Sigmoid colon (tissue), 7 donors: ENCODE measurements around the gene LOXHD1. TPM values are rescaled to one million over a fixed set of nuclear protein-coding genes. Genes with fewer than 3 reads are reported as not detected.

ENCODE experiments used
- DNase-seq: peaks from one replicate; pipeline ENCODE4 v3.0.0-alpha.2; 2019
- H3K27ac ChIP-seq, 4 donors: fragments of 200-600 bp; sonication (generic); one replicate each; pipeline ENCODE4 v1.5.1; 2016 to 2019; ENCODE audit warnings: mild to moderate bottlenecking in 1 of 4
- H3K27me3 ChIP-seq, 3 donors: fragments of 200-600 bp; sonication (generic); one replicate each; pipeline ENCODE4 v1.5.1; 2019; ENCODE audit warnings: mild to moderate bottlenecking in 1 of 3
- H3K36me3 ChIP-seq, 4 donors: fragments of 200-600 bp; sonication (generic); one replicate each; pipeline ENCODE4 v1.5.1; 2016 to 2019
- H3K4me1 ChIP-seq, 4 donors: fragments of 200-600 bp; sonication (generic); one replicate each; pipeline ENCODE4 v1.5.1; 2017 to 2019
- H3K4me3 ChIP-seq, 4 donors: fragments of 200-600 bp; sonication (generic); one replicate each; pipeline ENCODE4 v1.5.1; 2017 to 2019; ENCODE audit warnings: mild to moderate bottlenecking in 2 of 4, moderate library complexity in 1 of 4
- H3K9me3 ChIP-seq, 4 donors: fragments of 200-600 bp in 3 of 4; sonication (generic) in 3 of 4; one replicate each; pipeline versions ENCODE4 v1.5.1 to v1.6.1; 2013 to 2019
- EP300 ChIP-seq, 4 donors: sonication (generic); formaldehyde crosslinking; IDR thresholded peaks; one replicate each; pipeline ENCODE4 v1.6.1; 2017; ENCODE audit warnings: antibody characterized with exemption in 4 of 4
- POLR2A ChIP-seq, 2 donors: fragments of 450-650 bp; IDR thresholded peaks; one replicate each; pipeline ENCODE4 v1.6.1; 2016; ENCODE audit warnings: antibody characterized with exemption in 2 of 2, mild to moderate bottlenecking in 2 of 2, moderate library complexity in 2 of 2
- POLR2AphosphoS5 ChIP-seq, 4 donors: sonication (generic); formaldehyde crosslinking; IDR thresholded peaks; one replicate each; pipeline ENCODE4 v1.6.1; 2017; ENCODE audit warnings: antibody characterized with exemption in 4 of 4
- WGBS, 2 donors: extraction: QIAGEN DNeasy Blood & Tissue Kit; methylation state at CpG; one replicate each; pipeline ENCODE4 v1.1.7; 2013; 5-methylcytosine and 5-hydroxymethylcytosine counted together
- intact Hi-C: fragments of 100-400 bp; cut with DNase I; formaldehyde crosslinking; loops from one replicate; pipeline ENCODE4 v1.15.1; 2023
- polyA plus RNA-seq, 3 donors: library from polyadenylated mRNA; stranded (reverse); fragments of 200-250 nt; gene quantifications; one replicate each; pipeline ENCODE4 v1.2.3, GENCODE V29; 2013
- total RNA-seq, 4 donors: library from RNA; depleted of rRNA; stranded (reverse); fragments of >200 nt; gene quantifications; one replicate each; pipeline ENCODE4 v1.1.0, GENCODE V29; 2016
- TF ChIP-seq, protein P1 (sequence below), 4 experiments: fragments of 450-650 bp in 3 of 4; fragments of 200-600 bp in 1 of 4; IDR thresholded peaks; one replicate each; pipeline ENCODE4 v1.5.1; 2016 to 2019; ENCODE audit warnings: antibody characterized with exemption in 4 of 4, mild to moderate bottlenecking in 3 of 4, moderate library complexity in 2 of 4
- donor health status: healthy with polysubstance abuse.
- donor health status: Bipolar disorder and iron deficiency.
- donor health status: healthy.

The LOXHD1 gene
- total and polyA plus RNA-seq, 7 donors: 0.06 to 0.28 (median 0.27) TPM; not detected in 4

DNA sequence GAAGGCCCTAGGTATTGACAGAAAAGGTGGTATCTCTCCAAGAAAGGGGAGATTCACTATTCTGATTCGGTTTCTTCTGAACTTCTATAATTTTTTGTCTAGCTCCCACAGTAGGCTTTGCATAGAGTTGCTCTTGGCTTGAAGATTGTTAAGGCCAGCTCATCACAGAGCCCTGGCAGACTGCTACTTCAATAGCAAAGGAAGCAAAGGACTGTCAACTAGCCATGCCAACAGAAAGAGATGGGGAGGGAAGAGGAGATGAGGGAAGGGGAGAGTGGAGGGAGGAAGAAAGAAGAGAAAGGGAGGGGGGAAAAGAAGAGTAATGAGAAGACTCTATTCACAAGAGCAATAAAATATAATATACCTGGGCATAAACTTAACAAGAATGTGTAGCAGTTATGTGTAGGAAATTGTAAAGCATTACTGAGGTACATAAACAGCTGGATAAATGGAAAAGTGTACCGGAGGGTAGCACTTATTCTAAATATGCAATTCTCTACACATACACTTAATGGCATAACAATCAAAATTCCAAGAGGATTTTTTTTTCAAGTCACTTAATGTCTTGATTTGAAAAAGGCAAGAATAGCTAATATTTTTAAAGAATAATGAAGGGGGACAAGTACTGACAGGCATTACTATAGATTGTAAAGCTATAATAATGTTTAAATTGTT lies 102.5 kb downstream of the LOXHD1 start:
- H3K9me3 ChIP-seq: peaks cover 0 to 3% (median 0%) of the 10 kb centered on the region in 4 donors
- DNase-seq: no peak

DNA sequence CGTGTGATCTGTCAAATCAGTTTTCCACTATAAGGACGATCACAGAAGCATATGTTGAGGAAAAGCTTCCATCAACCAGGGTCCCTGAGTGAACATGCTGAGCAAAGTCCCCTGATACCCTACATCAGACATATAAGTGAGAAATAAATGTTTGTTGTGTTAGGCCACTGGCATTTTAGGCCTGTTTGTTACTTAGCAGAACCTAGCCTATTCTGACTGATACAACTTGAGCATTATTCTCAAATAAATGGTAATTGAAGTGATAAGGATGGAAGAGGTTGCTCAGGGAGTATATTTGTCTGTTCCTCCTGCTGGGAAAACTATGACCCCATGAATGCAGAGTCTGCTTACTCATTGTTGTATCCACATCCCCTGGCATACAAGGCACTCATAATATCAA lies 106.4 kb downstream of the LOXHD1 start:
- no peaks in the 10 kb centered on the region for H3K27me3 ChIP-seq
- DNase-seq: no peak
- H3K4me3 ChIP-seq: no peak overlapping the region
- H3K36me3 ChIP-seq: no peaks in the 10 kb centered on the region
- H3K27ac ChIP-seq: no peak overlapping the region
- peaks cover 0 to 3% (median 0%) of the 10 kb centered on the region in 4 donors for H3K9me3 ChIP-seq
- 77 to 93% methylated on average over 2 of the region's 2 CpGs for WGBS, 2 donors
- peaks cover 0 to 16% (median 5%) of the 10 kb centered on the region in 4 donors for H3K4me1 ChIP-seq
- intact Hi-C loops: no loop called here
- TF ChIP-seq POLR2AphosphoS5 (IDR thresholded peaks at IDR 0.05): no peak
- no peak for TF ChIP-seq EP300 (IDR thresholded peaks at IDR 0.05)
- TF ChIP-seq, protein P1, sequence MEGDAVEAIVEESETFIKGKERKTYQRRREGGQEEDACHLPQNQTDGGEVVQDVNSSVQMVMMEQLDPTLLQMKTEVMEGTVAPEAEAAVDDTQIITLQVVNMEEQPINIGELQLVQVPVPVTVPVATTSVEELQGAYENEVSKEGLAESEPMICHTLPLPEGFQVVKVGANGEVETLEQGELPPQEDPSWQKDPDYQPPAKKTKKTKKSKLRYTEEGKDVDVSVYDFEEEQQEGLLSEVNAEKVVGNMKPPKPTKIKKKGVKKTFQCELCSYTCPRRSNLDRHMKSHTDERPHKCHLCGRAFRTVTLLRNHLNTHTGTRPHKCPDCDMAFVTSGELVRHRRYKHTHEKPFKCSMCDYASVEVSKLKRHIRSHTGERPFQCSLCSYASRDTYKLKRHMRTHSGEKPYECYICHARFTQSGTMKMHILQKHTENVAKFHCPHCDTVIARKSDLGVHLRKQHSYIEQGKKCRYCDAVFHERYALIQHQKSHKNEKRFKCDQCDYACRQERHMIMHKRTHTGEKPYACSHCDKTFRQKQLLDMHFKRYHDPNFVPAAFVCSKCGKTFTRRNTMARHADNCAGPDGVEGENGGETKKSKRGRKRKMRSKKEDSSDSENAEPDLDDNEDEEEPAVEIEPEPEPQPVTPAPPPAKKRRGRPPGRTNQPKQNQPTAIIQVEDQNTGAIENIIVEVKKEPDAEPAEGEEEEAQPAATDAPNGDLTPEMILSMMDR (IDR thresholded peaks at IDR 0.05): no peak

More for the DNA sequence above, 102.5 kb downstream of the LOXHD1 start:
- Histone ChIP-seq H3K36me3 (no peaks in the 10 kb centered on the region), H3K4me1 (peaks cover 0 to 4% (median 0%) of the 10 kb centered on the region in 4 donors), H3K4me3 (no peak overlapping the region), H3K27me3 (no peaks in the 10 kb centered on the region), H3K27ac (no peak overlapping the region)
- intact Hi-C loops: no loop called here
- WGBS, 2 donors: 76 to 86% methylated on average over 2 of the region's 2 CpGs
- TF ChIP-seq POLR2A (IDR thresholded peaks at IDR 0.05): no peak
- TF ChIP-seq, protein P1 (IDR thresholded peaks at IDR 0.05): no peak
- TF ChIP-seq POLR2AphosphoS5 (IDR thresholded peaks at IDR 0.05): no peak
- TF ChIP-seq EP300 (IDR thresholded peaks at IDR 0.05): no peak

- Histone ChIP-seq H3K27ac (no peak overlapping the region), H3K4me3 (no peak overlapping the region), H3K9me3 (peaks cover 0 to 3% (median 0%) of the 10 kb centered on the region in 4 donors), H3K27me3 (no peaks in the 10 kb centered on the region), H3K4me1 (peaks cover 0 to 16% (median 5%) of the 10 kb centered on the region in 4 donors), H3K36me3 (no peaks in the 10 kb centered on the region)
- intact Hi-C loops: no loop called here
- no peak for TF ChIP-seq EP300 (IDR thresholded peaks at IDR 0.05)
- DNase-seq: no peak
- 10 to 31% methylated on average over 1 of the region's 1 CpG for WGBS, 2 donors
Measured at GRCh38 chr18:46547520-46547919, 109.5 kb downstream of the LOXHD1 start.

GRCh38 chr18:46546111-46546640 lies 110.8 kb downstream of the LOXHD1 start:
- Histone ChIP-seq H3K4me3 (no peak overlapping the region), H3K36me3 (no peaks in the 10 kb centered on the region), H3K27me3 (no peaks in the 10 kb centered on the region), H3K9me3 (peaks cover 0 to 3% (median 0%) of the 10 kb centered on the region in 4 donors), H3K4me1 (peaks cover 0 to 16% (median 5%) of the 10 kb centered on the region in 4 donors), H3K27ac (no peak overlapping the region)
- no peak for TF ChIP-seq POLR2A (IDR thresholded peaks at IDR 0.05)
- TF ChIP-seq POLR2AphosphoS5 (IDR thresholded peaks at IDR 0.05): no peak
- TF ChIP-seq, protein P1 (IDR thresholded peaks at IDR 0.05): no peak
- TF ChIP-seq EP300 (IDR thresholded peaks at IDR 0.05): no peak
- DNase-seq: no peak
- intact Hi-C loops: no loop called here

DNA sequence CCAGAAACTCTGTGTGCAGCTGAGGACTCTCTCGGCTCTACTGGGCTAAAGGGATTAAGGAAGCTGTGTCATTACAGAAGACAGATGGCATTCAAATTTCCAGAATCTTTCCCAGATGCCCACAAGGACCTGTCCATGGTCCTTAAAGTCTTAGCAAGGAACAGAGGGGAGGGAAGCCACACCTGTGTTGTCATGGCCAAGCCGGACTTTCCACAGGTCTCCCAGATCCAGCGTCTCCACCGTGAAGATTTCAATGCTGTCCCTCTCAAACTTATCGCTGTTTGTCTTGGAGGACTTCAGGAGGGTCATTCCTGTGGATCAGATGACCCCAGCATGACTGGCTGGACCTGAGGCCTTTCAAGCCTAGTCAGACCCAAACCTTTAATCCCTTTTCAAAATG lies 114.5 kb downstream of the LOXHD1 start:
- no peak overlapping the region for H3K4me3 ChIP-seq
- TF ChIP-seq POLR2AphosphoS5 (IDR thresholded peaks at IDR 0.05) (no peak), EP300 (IDR thresholded peaks at IDR 0.05) (no peak), POLR2A (IDR thresholded peaks at IDR 0.05) (no peak)
- TF ChIP-seq, protein P1 (IDR thresholded peaks at IDR 0.05): no peak
- intact Hi-C loops: no loop called here
- H3K4me1 ChIP-seq: no peaks in the 10 kb centered on the region
- H3K27ac ChIP-seq: no peak overlapping the region
- DNase-seq: no peak
- H3K36me3 ChIP-seq: no peaks in the 10 kb centered on the region
- no peaks in the 10 kb centered on the region for H3K9me3 ChIP-seq
- WGBS, 2 donors: 48 to 59% methylated on average over 5 of the region's 5 CpGs
- H3K27me3 ChIP-seq: no peaks in the 10 kb centered on the region
